ENCODE measurements around the gene PEBP1. TPM values are rescaled to one million over a fixed set of nuclear protein-coding genes. Genes with fewer than 3 reads are reported as not detected.

The PEBP1 gene
- polyA plus RNA-seq, 3 donors, result 23.0 to 57.9 (median 47.6) TPM

- Mint-ChIP-seq H3K27me3 (ENCODE audit: low read depth in 3 of 3) (no peaks in the 10 kb centered on the region), H3K4me1 (no peaks in the 10 kb centered on the region), H3K36me3 (peaks cover 37 to 54% of the 10 kb centered on the region in 2 donors), H3K4me3 (no peak overlapping the region), H3K27ac (peak overlapping the region in 2 of 7 donors; percentile 31 to 54), H3K9me3 (no peaks in the 10 kb centered on the region)
- TF ChIP-seq CTCF (IDR thresholded peaks at IDR 0.05), result no peak
- no peak for DNase-seq
- H3K27me3 ChIP-seq (ENCODE audit: control insufficient read depth in 2 of 2, insufficient read depth in 2 of 2, low read length in 2 of 2), result no peaks in the 10 kb centered on the region
- no peak overlapping the region for H3K4me3 ChIP-seq (replicated peaks in 1 of 3; ENCODE audit: low read depth in 2 of 3, low read length in 3 of 3)
- no peak overlapping the region for H3K4me2 ChIP-seq (replicated peaks; ENCODE audit: extremely low read depth, low read length, poor library complexity, severe bottlenecking)
- H3K27ac ChIP-seq (ENCODE audit: low read depth in 1 of 2, low read length in 2 of 2), result no peak overlapping the region
- 86% methylated on average over 1 of the region's 5 CpGs for WGBS (ENCODE audit: insufficient coverage)
- peaks cover 57 to 72% of the 10 kb centered on the region in 2 donors for H3K36me3 ChIP-seq (replicated peaks in 1 of 2; ENCODE audit: control insufficient read depth in 1 of 2, insufficient read depth in 2 of 2, low read length in 2 of 2)
- H2AFZ ChIP-seq (ENCODE audit: insufficient read depth, low read depth, low read length, poor library complexity, severe bottlenecking), result no peak overlapping the region
- H4K20me1 ChIP-seq (ENCODE audit: insufficient read depth, low read length), result peaks cover 7% of the 10 kb centered on the region
- no peaks in the 10 kb centered on the region for H3K9me3 ChIP-seq (replicated peaks in 1 of 2; ENCODE audit: control insufficient read depth in 1 of 2, insufficient read depth in 1 of 2, low read length in 2 of 2)
- H3K4me1 ChIP-seq (ENCODE audit: control insufficient read depth in 1 of 2, insufficient read depth in 2 of 2, low read length in 2 of 2), result no peaks in the 10 kb centered on the region
- H3K79me2 ChIP-seq (ENCODE audit: insufficient read depth, low read length), result no peaks in the 10 kb centered on the region
- intact Hi-C loops (cut with micrococcal nuclease), result no loop called here
- no peak overlapping the region for H3K9ac ChIP-seq (ENCODE audit: insufficient read depth, low read length, poor library complexity, severe bottlenecking)
Observed at GRCh38 chr12:118151755-118152154, 15.8 kb downstream of the PEBP1 start.

- no peaks in the 10 kb centered on the region for H3K9me3 ChIP-seq (replicated peaks in 1 of 2; ENCODE audit: control insufficient read depth in 1 of 2, insufficient read depth in 1 of 2, low read length in 2 of 2)
- no peaks in the 10 kb centered on the region for H3K79me2 ChIP-seq (ENCODE audit: insufficient read depth, low read length)
- no peak overlapping the region for H2AFZ ChIP-seq (ENCODE audit: insufficient read depth, low read depth, low read length, poor library complexity, severe bottlenecking)
- H3K27ac ChIP-seq (ENCODE audit: low read depth in 1 of 2, low read length in 2 of 2), result no peak overlapping the region
- H3K36me3 Mint-ChIP-seq, result peaks cover 11 to 32% of the 10 kb centered on the region in 2 donors
- TF ChIP-seq CTCF (IDR thresholded peaks at IDR 0.05), result no peak
- intact Hi-C loops (cut with micrococcal nuclease), result no loop called here
- H3K4me2 ChIP-seq (replicated peaks; ENCODE audit: extremely low read depth, low read length, poor library complexity, severe bottlenecking), result no peak overlapping the region
- H3K4me3 ChIP-seq (replicated peaks in 1 of 3; ENCODE audit: low read depth in 2 of 3, low read length in 3 of 3), result no peak overlapping the region
- H3K4me1 ChIP-seq (ENCODE audit: control insufficient read depth in 1 of 2, insufficient read depth in 2 of 2, low read length in 2 of 2), result peaks cover 0 to 6% of the 10 kb centered on the region in 2 donors
- no CpG with 5 or more reads among the region's 3 CpGs for WGBS (ENCODE audit: insufficient coverage)
- H3K27ac Mint-ChIP-seq, result no peak overlapping the region
- H3K27me3 ChIP-seq (ENCODE audit: control insufficient read depth in 2 of 2, insufficient read depth in 2 of 2, low read length in 2 of 2), result no peaks in the 10 kb centered on the region
- H3K36me3 ChIP-seq (replicated peaks in 1 of 2; ENCODE audit: control insufficient read depth in 1 of 2, insufficient read depth in 2 of 2, low read length in 2 of 2), result peaks cover 71 to 91% of the 10 kb centered on the region in 2 donors
- H3K27me3 Mint-ChIP-seq (ENCODE audit: low read depth in 3 of 3), result no peaks in the 10 kb centered on the region
- H3K4me3 Mint-ChIP-seq, result no peak overlapping the region
- no peak for DNase-seq
- H4K20me1 ChIP-seq (ENCODE audit: insufficient read depth, low read length), result peaks cover 17% of the 10 kb centered on the region
- peaks cover 6% of the 10 kb centered on the region for H3K4me1 Mint-ChIP-seq
- no peaks in the 10 kb centered on the region for H3K9me3 Mint-ChIP-seq
- H3K9ac ChIP-seq (ENCODE audit: insufficient read depth, low read length, poor library complexity, severe bottlenecking), result no peak overlapping the region
Observed at GRCh38 chr12:118160536-118160935, 24.6 kb downstream of the PEBP1 start.
